GM21723 (cell line): ENCODE data around the gene GDF10.

Experiments
- ATAC-seq: cut with Tn5 transposase; IDR thresholded peaks from one replicate; pipeline ENCODE4 v1.9.1; 2021; ENCODE audit warnings: mild to moderate bottlenecking, moderate library complexity; ENCODE audit not compliant: unreplicated experiment

Gene GDF10

DNA sequence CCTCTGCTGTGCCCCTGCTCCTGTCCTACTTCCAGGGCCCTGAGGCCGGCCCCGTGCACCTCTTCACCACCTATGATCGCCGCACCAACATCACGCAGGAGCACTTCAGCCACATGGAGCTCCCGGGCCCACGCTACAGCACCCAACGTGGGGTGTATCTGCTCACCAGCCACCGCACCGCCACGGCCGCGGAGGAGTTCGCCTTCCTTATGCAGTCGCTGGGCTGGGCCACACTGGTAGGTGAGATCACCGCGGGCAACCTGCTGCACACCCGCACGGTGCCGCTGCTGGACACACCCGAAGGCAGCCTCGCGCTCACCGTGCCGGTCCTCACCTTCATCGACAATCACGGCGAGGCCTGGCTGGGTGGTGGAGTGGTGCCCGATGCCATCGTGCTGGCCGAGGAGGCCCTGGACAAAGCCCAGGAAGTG lies 50.0 kb downstream of the GDF10 start:
- ATAC-seq, result no peak

DNA sequence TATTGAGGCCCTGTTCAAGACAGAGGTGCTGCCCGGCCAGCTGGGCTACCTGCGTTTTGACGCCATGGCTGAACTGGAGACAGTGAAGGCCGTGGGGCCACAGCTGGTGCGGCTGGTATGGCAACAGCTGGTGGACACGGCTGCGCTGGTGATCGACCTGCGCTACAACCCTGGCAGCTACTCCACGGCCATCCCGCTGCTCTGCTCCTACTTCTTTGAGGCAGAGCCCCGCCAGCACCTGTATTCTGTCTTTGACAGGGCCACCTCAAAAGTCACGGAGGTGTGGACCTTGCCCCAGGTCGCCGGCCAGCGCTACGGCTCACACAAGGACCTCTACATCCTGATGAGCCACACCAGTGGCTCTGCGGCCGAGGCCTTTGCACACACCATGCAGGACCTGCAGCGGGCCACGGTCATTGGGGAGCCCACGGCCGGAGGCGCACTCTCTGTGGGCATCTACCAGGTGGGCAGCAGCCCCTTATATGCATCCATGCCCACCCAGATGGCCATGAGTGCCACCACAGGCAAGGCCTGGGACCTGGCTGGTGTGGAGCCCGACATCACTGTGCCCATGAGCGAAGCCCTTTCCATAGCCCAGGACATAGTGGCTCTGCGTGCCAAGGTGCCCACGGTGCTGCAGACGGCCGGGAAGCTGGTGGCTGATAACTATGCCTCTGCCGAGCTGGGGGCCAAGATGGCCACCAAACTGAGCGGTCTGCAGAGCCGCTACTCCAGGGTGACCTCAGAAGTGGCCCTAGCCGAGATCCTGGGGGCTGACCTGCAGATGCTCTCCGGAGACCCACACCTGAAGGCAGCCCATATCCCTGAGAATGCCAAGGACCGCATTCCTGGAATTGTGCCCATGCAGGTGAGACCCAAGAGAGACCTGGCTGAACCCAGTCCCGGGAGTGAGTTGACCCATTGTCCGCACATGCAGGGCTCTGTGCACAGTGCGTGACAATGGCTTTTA lies 51.0 kb downstream of the GDF10 start:
- no peak for ATAC-seq

DNA sequence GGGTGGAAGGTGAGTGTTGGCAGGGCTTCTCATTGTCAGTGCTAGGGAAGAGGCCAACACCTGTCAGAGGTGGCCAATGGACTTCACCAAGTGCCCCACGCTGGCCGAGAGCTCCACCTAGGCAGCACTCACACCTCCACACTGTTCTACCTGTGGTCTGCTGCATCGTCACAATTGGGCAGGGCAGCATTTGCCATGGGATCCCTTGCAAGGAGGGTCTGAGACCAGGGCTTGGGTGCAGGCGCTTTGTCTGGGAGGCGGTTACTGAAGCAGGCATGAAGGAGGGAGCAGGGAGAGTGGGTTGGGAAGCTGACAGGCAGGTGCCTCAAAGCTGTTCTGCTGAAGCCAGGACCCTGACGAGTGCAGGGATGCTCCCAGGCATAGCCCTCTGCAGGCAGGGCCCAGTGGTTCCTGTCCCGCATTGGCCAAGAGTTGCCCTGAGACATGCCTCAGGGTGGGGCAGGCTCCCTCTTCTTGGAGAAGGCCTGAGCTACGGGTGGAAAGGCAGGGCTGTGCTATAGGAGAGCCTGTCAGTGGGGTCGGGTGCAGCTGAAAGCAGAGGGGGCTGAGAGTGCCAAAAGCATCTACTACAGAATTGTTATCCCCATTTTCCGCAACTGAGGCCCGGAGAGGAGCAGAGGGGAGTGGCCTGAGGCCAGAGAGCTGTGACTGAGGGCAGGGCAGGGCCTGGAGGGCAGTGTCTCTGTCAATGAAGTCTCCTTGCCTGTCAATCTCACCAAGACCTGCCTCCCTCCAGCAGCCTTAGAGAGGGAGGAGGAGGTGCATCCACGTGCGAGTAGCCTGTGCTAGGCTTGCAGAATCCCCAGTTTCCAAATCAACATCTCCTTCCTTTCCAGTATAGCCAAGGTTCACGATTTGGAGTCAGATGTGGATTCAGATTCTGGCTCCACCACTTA lies 52.2 kb downstream of the GDF10 start:
- ATAC-seq, result no peak

DNA sequence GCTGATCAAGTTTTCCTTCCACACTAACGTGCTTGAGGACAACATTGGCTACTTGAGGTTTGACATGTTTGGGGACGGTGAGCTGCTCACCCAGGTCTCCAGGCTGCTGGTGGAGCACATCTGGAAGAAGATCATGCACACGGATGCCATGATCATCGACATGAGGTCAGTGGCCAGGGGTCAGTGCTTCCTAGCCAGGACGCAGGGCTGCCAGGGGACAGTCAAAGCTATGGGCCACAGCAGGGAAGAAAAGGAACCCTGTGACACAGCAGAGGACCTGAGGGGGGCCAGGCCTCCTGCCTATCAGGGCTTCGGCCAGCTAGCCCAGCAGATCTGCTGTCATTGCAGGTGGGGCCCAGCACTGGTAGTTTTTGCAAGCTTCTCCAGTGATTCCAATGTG lies 53.4 kb downstream of the GDF10 start:
- no peak for ATAC-seq

DNA sequence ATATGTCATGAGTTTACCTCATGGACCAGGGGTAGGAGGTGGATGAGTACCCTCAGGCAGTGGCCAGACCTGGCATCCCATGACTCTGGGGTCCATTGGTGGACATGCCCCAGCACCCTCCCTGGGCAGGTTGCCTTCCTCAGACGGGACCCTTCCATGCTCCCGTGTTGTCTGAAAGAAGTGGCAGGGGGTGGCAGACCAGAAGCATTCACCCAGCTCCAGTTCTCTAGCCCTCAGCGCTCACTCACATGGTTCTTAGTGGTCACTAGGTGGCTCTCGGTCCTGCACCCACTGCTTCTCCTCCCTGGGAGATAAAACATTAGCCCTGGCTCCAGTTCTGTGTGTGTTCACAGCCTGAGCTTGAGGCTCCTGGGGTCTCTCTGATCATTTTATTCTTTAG lies 54.2 kb downstream of the GDF10 start:
- ATAC-seq, result no peak

DNA sequence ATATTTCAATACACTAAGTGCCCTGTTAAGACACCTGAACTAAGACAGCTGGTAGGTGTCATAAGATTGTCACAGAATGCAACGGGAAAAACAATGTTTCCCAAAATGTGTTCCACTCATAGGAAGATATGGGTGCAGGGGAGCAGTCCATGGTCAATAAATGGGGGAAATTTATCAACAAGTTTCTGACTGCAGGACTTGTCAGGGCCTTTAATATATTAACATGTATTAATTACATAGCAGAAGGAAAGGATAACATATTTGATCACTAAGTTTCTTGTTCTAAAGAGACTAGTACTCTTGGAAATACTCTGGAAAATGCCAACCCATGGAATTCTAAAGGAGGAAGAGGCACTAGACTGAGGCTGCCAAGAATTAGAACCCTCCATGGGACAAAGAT lies 54.9 kb downstream of the GDF10 start:
- no peak for ATAC-seq

DNA sequence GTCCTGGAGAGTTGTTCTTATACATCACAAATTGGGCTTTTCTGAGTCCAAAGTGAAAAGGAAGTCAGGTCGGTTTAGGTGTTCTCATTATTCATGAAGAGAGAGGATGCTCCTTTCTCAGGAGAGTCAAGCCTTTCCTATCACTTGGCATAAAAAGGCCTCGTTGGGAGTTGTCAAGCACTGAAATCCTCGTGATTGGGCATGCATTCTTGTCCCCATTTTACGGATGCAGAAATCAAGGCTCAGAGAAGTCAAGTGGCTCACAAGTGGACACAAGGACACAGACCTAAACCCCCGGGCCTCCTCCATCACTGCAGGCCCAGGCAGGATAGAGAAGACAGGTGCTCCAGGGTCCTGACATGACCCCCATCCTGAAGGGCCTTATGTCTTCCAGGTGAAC lies 56.7 kb downstream of the GDF10 start:
- no peak for ATAC-seq

DNA sequence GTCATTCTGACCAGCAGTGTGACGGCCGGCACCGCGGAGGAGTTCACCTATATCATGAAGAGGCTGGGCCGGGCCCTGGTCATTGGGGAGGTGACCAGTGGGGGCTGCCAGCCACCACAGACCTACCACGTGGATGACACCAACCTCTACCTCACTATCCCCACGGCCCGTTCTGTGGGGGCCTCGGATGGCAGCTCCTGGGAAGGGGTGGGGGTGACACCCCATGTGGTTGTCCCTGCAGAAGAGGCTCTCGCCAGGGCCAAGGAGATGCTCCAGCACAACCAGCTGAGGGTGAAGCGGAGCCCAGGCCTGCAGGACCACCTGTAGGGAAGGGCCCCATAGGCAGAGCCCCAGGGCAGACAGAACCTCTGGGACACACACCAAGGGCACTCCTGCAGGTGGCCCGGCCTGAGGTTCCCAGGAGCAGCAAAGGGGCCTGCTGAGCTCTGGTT lies 57.2 kb downstream of the GDF10 start:
- ATAC-seq, result no peak

DNA sequence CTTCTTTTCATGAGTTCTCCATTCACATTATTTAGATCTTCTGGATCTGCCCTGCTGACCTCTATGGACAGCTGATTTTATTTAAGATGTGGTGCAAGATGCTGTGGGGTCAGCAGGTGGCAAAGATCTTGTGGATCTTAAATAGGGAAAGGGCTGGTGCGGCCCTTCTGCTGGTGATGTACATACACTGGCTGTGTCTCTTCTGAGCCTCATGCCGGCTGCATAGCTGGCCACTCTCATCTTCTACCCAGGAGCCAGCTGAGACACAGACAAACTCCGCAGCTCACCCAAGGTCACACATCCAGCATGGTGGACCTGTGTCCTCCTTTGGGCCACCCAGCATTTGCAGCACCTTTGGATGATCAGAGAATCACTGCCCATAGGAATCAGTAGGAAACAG lies 57.9 kb downstream of the GDF10 start:
- ATAC-seq, result no peak

DNA sequence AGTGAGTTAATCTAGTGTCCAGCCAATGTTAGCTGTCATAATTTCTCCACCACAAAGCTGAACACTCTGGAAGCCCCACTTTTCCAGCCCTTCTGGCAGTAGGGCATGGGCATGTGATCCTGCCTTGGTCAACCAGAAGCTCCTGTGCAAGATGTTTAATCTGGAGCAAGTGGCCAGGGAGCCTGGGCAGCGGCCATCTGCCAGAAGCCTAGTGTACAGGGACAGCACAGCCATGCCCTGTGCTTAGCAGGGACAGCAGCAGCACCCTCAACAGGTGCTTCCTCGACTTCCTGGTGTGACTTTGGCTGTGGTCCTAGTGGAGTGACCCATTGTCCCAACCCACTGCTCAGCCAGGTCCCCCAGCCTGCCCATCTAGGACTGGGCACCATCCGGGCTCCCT lies 58.5 kb downstream of the GDF10 start:
- no peak for ATAC-seq

DNA sequence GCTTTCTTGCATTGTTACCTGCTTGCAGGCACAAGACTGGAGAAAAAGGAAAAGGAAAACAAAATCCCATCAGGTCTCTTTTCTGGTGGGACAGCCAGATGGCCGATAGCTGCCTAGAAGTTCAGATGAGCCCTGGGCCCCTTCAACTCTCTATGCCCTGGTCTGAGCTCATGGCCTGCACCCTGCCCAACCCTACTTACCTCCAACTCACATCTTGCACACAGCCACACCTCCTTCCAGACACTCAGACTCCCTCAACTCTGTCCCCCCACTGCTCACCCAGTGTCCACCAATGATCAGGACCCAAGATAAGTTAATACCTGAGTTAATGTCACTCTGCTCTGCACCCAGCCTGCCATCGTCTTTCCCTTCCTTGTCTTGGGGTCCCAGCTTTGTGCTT lies 59.1 kb downstream of the GDF10 start:
- ATAC-seq, result no peak

DNA sequence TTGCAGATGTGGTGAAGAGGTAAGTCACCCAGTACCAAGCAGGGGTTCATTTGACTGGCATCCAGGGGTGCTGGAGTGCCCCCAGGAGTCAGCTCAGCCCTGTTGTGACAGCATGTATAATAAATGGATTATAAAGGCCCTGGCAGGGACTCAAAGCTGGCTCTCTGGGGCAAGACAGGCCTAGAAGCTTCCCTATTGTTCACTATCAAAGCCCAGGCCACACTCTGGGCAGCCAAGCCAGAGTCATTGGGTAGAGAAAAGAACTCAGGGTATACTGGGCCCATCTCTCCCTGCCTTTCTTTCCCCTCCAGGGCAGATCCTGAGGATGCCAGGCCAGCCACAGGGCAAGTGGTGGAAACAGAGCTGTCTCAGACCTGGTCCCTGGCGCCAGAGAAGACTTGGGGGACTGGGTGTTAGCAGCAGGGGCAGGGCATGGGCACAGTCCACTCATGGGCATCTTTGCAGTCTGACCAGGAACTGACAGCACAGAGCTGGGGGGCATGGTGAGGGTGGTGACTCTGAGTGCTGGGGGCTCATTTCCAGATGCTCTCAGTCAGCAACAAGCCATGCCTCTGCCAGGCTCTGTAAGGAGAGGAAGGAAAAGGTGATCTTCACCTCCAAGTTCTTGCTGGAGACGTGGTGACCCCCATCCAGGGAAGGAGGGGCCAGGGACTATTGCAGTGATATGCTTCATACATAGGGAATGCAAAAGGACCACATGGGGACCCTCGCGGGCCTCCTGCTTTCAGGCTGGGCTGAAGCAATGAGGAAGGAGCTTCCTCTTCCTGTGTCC lies 59.8 kb downstream of the GDF10 start:
- no peak for ATAC-seq

DNA sequence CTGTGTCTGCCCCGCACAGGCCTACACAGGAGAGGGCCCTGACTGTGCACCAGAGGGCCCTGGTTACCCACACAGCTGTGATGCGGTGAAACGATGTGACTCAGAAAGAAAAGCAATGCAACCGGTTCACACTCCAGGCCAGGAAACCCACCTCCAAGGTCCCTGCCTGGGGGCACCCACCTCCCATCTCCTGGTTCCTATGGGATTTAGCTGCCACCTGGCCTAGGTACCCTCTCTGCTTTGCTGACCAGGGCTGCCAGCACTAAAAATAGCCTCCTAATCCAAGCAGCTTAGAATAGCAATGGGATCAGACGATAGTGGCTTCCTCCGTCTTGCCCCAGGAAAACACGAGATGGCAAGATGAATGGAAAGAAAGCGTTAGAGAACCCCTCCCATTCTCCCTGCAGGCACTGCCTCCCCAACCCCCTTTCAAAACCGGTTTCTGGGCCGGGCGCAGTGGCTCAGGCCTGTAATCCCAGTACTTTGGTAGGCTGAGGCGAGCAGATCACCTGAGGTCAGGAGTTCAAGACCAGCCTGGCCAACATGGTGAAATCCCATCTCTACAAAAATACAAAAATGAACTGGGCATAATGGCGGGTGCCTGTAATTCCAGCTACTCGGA lies 60.5 kb downstream of the GDF10 start:
- ATAC-seq, result no peak

DNA sequence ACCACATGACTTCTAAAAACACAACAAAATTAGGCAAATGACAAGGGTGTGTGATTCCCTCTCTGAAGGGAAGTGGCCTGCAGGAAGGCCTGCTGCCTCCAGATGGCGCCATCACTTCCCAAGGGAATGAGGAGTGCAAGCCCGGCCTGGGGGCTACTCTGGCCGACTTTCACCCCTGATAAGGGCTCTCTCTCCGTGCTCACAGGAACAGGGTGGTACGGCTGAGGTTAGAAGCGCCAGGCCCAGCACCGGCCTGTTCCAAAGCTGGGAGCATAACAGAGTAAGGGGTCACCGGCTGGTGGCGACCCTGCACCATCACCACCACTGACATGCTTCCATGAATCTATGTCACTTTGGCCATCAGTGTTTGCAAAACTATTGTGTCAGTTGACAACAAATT lies 61.3 kb downstream of the GDF10 start:
- no peak for ATAC-seq

DNA sequence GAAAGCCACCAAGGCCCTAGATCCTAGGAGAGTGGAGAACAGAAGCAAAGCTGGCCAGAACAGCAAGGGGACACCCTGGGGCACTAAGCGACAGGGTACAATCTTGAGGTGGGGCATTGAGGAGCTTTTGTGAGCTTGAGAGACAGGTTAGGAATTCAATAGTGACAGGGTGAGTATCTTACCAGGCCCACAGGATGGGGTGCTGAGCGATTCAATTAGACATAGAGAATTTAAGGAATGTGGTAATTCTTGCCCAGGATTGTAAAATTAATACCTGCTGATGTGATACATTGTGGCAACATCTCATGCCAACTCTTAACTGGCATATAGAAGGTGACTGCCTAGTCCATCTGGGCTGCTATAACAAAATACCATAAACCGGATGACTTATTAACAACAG lies 62.2 kb downstream of the GDF10 start:
- no peak for ATAC-seq
